AG09309 (cell line): Measurements from ENCODE around the gene MKRN1.

Experiments used
- DNase-seq: peaks from one replicate; pipeline ENCODE4 v3.0.0-alpha.2; 2010; ENCODE audit warnings: low read depth
- H3K4me3 ChIP-seq: 2 replicates; pipeline ENCODE4 v1.5.1; 2011; ENCODE audit warnings: mild to moderate bottlenecking, low read depth, low read length, moderate library complexity; ENCODE audit not compliant: control insufficient read depth
- TF ChIP-seq, protein P1 (sequence below): IDR thresholded peaks from 2 replicates; pipeline ENCODE4 v1.5.1; 2011; ENCODE audit warnings: mild to moderate bottlenecking, low read depth, low read length, inconsistent platforms; ENCODE audit not compliant: insufficient read depth, control insufficient read depth; ENCODE audit errors: missing control alignments

MKRN1 gene

DNA sequence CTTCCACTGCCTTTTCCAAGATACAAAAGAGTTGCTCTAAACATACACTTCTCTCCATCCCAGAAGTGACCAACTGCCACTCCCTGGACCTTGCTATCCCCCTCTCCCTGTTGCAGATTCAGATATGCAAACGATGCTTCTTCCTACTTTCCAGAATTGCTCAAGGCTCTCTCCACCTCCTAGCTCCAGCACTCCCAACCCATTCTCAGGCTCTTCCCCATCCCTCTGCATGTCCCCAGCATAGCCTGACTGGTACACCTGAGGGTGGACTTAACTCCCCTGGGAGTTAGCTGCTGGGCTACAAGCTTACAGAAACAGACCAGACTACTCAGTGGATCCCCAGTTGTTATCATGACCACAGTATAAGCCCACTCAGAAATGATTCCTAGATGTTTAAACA lies 27.6 kb downstream of the MKRN1 start:
- DNase-seq: no peak
- TF ChIP-seq, protein P1, sequence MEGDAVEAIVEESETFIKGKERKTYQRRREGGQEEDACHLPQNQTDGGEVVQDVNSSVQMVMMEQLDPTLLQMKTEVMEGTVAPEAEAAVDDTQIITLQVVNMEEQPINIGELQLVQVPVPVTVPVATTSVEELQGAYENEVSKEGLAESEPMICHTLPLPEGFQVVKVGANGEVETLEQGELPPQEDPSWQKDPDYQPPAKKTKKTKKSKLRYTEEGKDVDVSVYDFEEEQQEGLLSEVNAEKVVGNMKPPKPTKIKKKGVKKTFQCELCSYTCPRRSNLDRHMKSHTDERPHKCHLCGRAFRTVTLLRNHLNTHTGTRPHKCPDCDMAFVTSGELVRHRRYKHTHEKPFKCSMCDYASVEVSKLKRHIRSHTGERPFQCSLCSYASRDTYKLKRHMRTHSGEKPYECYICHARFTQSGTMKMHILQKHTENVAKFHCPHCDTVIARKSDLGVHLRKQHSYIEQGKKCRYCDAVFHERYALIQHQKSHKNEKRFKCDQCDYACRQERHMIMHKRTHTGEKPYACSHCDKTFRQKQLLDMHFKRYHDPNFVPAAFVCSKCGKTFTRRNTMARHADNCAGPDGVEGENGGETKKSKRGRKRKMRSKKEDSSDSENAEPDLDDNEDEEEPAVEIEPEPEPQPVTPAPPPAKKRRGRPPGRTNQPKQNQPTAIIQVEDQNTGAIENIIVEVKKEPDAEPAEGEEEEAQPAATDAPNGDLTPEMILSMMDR: no peak
- H3K4me3 ChIP-seq: no peak overlapping the region

DNA sequence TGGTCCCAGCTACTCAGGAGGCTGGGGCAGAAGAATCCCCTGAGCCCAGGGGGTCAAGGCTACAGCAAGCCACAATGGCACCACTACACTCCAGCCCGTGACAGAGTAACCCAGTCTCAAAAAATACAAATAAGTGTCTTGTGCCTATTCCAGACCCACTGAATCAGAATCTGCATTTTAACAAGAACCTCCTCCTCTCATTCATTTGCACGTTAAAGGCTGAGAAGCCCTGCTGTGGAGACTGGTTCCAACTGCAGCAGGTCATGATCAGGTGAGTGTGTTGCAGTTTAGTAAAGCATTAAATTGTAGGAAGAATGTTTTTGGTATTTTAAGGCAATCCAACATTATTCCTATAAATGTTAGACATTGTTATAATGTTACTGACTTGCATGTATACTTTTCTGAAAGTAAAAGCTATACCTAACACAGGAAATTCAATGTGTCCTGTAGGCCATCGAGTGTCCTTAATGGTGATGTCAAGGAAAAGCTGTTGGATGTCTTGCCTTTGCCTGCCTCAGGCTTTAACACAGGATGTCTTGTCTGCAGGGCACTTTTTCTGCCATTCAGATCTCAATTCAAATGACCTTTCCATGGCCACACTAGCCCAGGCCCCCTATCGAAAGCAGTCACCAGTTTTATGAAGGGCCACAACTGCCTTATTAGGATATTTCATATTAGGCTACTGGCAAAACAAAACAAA lies 30.4 kb downstream of the MKRN1 start:
- TF ChIP-seq, protein P1: no peak
- no peak overlapping the region for H3K4me3 ChIP-seq
- DNase-seq: no peak

DNA sequence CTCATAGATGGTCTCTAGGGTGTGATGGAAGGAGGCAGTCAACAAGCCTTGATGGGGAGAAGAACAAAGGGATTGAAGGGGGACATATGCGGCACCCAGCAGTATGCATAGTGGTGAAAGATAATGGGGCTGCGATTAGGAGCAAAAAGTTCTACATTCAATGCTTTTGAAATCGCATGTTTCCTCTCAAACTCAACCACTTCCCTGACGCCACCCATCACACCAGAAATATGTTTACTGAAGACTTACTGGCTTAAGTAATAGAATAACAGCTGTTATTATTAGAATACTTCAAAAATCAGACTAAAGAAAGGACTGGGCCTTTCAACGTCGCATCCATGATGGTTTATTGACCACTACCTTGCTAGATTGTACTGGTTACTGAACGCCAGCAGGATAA lies 31.5 kb downstream of the MKRN1 start:
- DNase-seq: no peak
- no peak overlapping the region for H3K4me3 ChIP-seq
- TF ChIP-seq, protein P1: no peak

DNA sequence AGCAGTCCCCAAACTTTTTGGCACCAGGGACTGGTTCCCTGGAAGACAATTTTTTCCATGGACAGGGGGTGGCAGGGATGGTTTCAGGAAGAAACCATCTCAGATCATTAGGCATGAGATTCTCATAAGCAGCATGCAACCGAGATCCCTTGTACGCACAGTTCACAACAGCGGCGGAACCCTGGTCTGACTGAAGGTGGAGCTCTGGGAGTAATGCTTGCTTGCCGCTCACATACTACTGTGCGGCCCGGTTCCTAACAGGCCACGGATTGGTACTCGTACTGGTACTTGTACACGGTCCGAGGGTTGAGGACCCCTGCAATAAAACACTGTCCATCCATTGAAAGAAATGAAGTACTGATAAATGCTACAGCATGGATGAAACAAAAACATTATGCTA lies 32.8 kb downstream of the MKRN1 start:
- no peak for DNase-seq
- TF ChIP-seq, protein P1: no peak
- no peak overlapping the region for H3K4me3 ChIP-seq

DNA sequence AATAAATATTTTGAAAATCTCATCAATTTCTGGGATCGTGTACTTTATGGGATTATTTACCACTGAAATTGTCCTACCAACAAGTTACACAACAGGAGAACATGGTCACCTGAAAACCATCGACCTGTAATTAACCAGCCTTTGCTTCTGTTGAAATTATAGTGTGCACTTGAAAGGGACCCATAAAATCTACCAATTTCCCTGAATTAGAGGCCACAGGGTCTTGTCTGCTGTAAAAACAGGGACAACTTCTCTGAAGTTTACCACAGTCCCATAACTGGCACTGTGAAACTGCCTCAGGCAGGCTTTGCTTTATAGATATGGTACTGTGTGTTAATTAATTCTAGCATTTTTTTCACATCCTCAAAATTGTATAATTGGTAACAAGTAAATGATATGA lies 37.8 kb downstream of the MKRN1 start:
- H3K4me3 ChIP-seq: no peak overlapping the region
- TF ChIP-seq, protein P1: no peak
- no peak for DNase-seq

DNA sequence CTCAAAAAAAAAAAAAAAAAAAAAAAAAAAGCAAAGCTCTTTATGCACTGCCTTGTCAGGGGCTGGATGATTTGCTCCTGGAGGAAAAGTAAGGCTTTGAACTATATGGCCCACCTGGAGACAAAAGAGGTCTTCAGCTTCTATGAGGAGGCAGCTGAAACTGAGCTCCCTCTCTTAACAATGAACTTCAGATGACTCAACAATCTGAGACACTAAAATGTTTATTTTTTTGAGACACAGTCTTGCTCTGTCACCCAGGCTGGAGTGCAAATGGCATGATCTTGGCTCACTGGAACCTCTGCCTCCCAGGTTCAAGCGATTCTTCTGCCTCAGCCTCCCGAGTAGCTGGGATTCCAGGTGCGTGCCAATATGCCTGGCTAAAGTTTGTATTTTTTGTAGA lies 38.7 kb downstream of the MKRN1 start:
- DNase-seq: no peak
- H3K4me3 ChIP-seq: no peak overlapping the region
- TF ChIP-seq, protein P1: no peak

DNA sequence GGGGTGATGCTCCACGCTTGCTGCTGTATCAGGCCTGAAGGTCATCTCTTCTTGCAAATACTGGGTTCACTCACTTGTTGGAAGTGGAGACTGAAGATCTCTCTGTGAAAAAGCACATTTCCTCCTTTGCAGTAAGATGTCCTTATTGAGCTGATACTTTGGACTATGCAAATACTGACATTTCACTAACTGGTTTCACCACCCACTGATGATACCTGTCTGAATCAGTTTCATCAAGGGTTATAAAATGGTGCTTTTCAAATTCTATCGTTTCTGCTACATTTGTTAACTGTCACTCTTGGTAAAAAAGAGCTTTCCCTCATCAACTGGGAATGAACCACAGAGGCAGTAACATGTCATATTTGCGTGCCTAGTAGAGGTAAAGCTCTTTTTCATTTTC lies 39.9 kb downstream of the MKRN1 start:
- H3K4me3 ChIP-seq: no peak overlapping the region
- no peak for DNase-seq
- TF ChIP-seq, protein P1: no peak
